ENCODE measurements around the gene GLDN.

The GLDN gene

GRCh38 chr15:51323749-51324148 lies 17.7 kb upstream of the GLDN start:
- no peak for DNase-seq

- DNase-seq, result no peak
Measured at GRCh38 chr15:51325167-51325566, 16.3 kb upstream of the GLDN start.

- DNase-seq, result no peak
Measured at GRCh38 chr15:51327081-51327480, 14.4 kb upstream of the GLDN start.

- DNase-seq, result no peak
Measured at GRCh38 chr15:51328926-51329325, 12.5 kb upstream of the GLDN start.

- no peak for DNase-seq
Measured at GRCh38 chr15:51331141-51331540, 10.3 kb upstream of the GLDN start.

GRCh38 chr15:51332206-51333147 lies 9.0 kb upstream of the GLDN start:
- no peak for DNase-seq

- DNase-seq, result no peak
Measured at GRCh38 chr15:51333571-51333970, 7.9 kb upstream of the GLDN start.

- no peak for DNase-seq
Measured at GRCh38 chr15:51334011-51334451, 7.4 kb upstream of the GLDN start.

GRCh38 chr15:51335087-51335486 lies 6.4 kb upstream of the GLDN start:
- no peak for DNase-seq

- DNase-seq, result no peak
Measured at GRCh38 chr15:51335538-51336410, 5.7 kb upstream of the GLDN start.

- no peak for DNase-seq
Measured at GRCh38 chr15:51338496-51338895, 3.0 kb upstream of the GLDN start, which contains the start of gene CYP19A1. Gene CYP19A1 (minus strand): TSS chr15:51338596. CDS start chr15:51242912, 95,684 bp downstream.

GRCh38 chr15:51342227-51342999 lies 958 bp downstream of the GLDN start:
- no peak for DNase-seq

- no peak for DNase-seq
Measured at GRCh38 chr15:51343466-51343865, 2.0 kb downstream of the GLDN start.

GRCh38 chr15:51346136-51346535 lies 4.7 kb downstream of the GLDN start:
- no peak for DNase-seq

GRCh38 chr15:51348688-51349087 lies 7.2 kb downstream of the GLDN start:
- DNase-seq, result no peak

- no peak for DNase-seq
Measured at GRCh38 chr15:51349156-51349844, 7.8 kb downstream of the GLDN start.

- DNase-seq, result no peak
Measured at GRCh38 chr15:51350723-51351122, 9.3 kb downstream of the GLDN start.

- DNase-seq, result no peak
Measured at GRCh38 chr15:51353976-51354375, 12.5 kb downstream of the GLDN start.

- DNase-seq, result no peak
Measured at GRCh38 chr15:51355096-51355495, 13.6 kb downstream of the GLDN start.

GRCh38 chr15:51356147-51356546 lies 14.7 kb downstream of the GLDN start:
- DNase-seq, result no peak

GRCh38 chr15:51356983-51357382 lies 15.5 kb downstream of the GLDN start:
- no peak for DNase-seq

GRCh38 chr15:51359981-51360380 lies 18.5 kb downstream of the GLDN start:
- DNase-seq, result no peak
